A673 (cell line): ENCODE measurements around the gene RAB3D. TPM values are rescaled to one million over a fixed set of nuclear protein-coding genes. Genes with fewer than 3 reads are reported as not detected.
A peak's percentile ranks its signal among the peaks of the same experiment; 100 is the strongest.
"Not testable (repeated sequence)": the region's sequence is repeated elsewhere in the genome, so short reads cannot be mapped to it uniquely, and the experiment has no call there.

ENCODE experiments used
- BruUV-seq: library from RNA; stranded (reverse); fragments of 400-500 nt; replicated peaks from 2 replicates; lab custom pipeline; 2021; lab: Mats Ljungman, UMichigan
- CTCF ChIA-PET: fragments of 300-600 bp; sonication (Branson Sonifier 250); formaldehyde crosslinking; loops from one replicate; lab custom pipeline; 2022; ENCODE audit warnings: antibody characterized with exemption; lab: Charles Lee
- POLR2A ChIA-PET: fragments of 300-600 bp; sonication (Branson Sonifier 250); formaldehyde crosslinking; loops from one replicate; lab custom pipeline; 2022; ENCODE audit warnings: antibody characterized with exemption; ENCODE audit not compliant: low non-redundant PET; lab: Charles Lee
- DNase-seq: peaks from one replicate; pipeline ENCODE4 v3.0.0-alpha.2; 2015; ENCODE audit warnings: low spot score
- H3K27ac ChIP-seq: fragments of 200-600 bp; sonication (generic); 2 replicates; pipeline ENCODE4 v1.5.1; 2016; ENCODE audit warnings: mixed run types, low read depth, mild to moderate bottlenecking, mixed read lengths, antibody characterized with exemption, low read length; ENCODE audit not compliant: poor library complexity, severe bottlenecking
- H3K27me3 ChIP-seq: fragments of 200-600 bp; sonication (generic); replicated peaks from 2 replicates; pipeline ENCODE4 v1.6.1; 2017; ENCODE audit warnings: mixed run types, low read depth, mild to moderate bottlenecking, mixed read lengths, antibody characterized with exemption, low read length; ENCODE audit not compliant: insufficient read depth, poor library complexity
- H3K36me3 ChIP-seq: fragments of 200-600 bp; sonication (generic); 2 replicates; pipeline ENCODE4 v1.6.1; 2016; ENCODE audit warnings: mixed run types, mild to moderate bottlenecking, mixed read lengths, antibody characterized with exemption, low read length; ENCODE audit not compliant: insufficient read depth, poor library complexity, severe bottlenecking
- H3K4me1 ChIP-seq: fragments of 200-600 bp; sonication (generic); 2 replicates; pipeline ENCODE4 v1.6.1; 2017; ENCODE audit warnings: mixed run types, mild to moderate bottlenecking, mixed read lengths, antibody characterized with exemption, low read length; ENCODE audit not compliant: insufficient read depth, poor library complexity, severe bottlenecking
- H3K4me3 ChIP-seq: fragments of 200-600 bp; sonication (generic); 2 replicates; pipeline ENCODE4 v1.5.1; 2016; ENCODE audit warnings: low read depth, mixed run types, mild to moderate bottlenecking, mixed read lengths, low read length; ENCODE audit not compliant: poor library complexity, severe bottlenecking
- H3K9me3 ChIP-seq: fragments of 200-600 bp; sonication (generic); 2 replicates; pipeline ENCODE4 v1.6.1; 2016; ENCODE audit warnings: mixed run types, low read depth, mild to moderate bottlenecking, mixed read lengths, antibody characterized with exemption, low read length; ENCODE audit not compliant: poor library complexity, severe bottlenecking
- CTCF ChIP-seq: fragments of 300-800, 200-600 bp; sonication (generic); conservative IDR thresholded peaks from 2 replicates; pipeline ENCODE4 v1.5.1; 2017; ENCODE audit warnings: low read depth, mild to moderate bottlenecking, antibody characterized with exemption, low read length, moderate library complexity, mixed read lengths
- EZH2 ChIP-seq: fragments of 200-600 bp; sonication (generic); IDR thresholded peaks from 2 replicates; pipeline ENCODE4 v1.6.1; 2017; ENCODE audit warnings: borderline replicate concordance, low read depth, mild to moderate bottlenecking, mixed read lengths, antibody characterized with exemption, low read length; ENCODE audit not compliant: poor library complexity, severe bottlenecking
- intact Hi-C: fragments of 100-400 bp; cut with micrococcal nuclease; formaldehyde crosslinking; loops from one replicate; pipeline ENCODE4 v1.10.0; 2022; ENCODE audit not compliant: unreplicated experiment
- total RNA-seq: library from RNA; stranded (reverse); gene quantifications from 2 replicates; pipeline ENCODE4 v1.2.3, GENCODE V29; 2021

RAB3D gene
- total RNA-seq, 1 experiment from 2014 or later, result 25.4 TPM

DNA sequence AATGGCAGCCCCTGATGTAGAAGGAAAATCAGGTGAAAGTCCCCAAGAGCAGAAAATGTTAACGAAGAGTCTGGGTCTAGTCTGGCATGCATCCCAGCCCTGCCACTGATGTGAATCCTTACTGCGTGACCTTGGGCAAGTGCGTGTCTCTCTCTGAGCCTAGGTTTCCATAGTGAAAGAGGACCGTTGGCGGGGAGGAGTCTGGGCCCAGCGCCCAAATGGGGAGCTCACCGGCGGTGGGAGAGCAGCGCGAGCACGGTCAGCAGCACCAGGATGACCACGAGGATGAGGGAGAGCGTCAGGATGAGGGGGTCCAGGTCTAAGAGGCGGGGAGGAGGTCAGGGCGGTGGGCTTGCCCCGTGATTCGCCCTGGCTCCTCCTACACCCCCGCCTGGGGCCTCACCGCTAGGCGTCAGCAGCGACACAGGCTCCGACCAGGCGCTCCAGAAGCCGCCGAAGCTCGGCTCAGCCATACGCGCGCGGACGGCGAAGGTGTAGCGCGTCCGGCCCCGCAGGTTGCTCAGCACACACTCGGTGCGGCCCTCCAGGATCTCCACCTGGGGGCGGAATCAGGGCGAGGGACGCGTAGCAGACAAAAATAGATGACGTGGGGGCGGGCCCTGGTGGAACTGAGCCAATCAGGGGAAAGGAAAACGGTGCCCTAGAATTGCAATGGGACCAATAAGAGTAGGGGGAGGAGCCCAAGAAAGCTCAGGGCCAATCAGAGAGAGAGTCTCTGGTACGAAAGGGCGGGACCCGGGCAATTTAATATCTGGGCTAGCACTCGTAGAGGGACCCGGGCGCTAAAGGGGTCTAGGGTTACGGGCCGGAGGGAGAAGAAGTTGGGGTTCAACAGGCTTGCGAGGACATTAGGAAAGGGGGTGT, 41.4 kb upstream of the RAB3D start:
- ChIA-PET CTCF (interaction anchor here (0.6 to 1.5 kb wide), 16 partner anchors 11 to 255 kb away, joined by 3 to 14 read pairs (median 3); partner anchors contain the start of genes CCDC159, ODAD3, PRKCSH and RAB3D), POLR2A (interaction anchor here (0.6 to 0.7 kb wide), 4 partner anchors 8 to 49 kb away, joined by 3 to 6 read pairs (median 4); no protein-coding TSS in a partner anchor)
- H3K4me1 ChIP-seq, result peaks cover 26% of the 10 kb centered on the region
- DNase-seq, result peak; percentile 99
- H3K27ac ChIP-seq, result peak overlapping the region; percentile 34
- H3K9me3 ChIP-seq, result no peaks in the 10 kb centered on the region
- no peaks in the 10 kb centered on the region for H3K27me3 ChIP-seq
- no TSS peak for BruUV-seq
- TF ChIP-seq EZH2 (no peak), CTCF (peak; percentile 83)
- intact Hi-C loops, result loop anchor here (5.0 kb wide), 2 partner anchors 56 to 89 kb away; partner anchors contain the start of genes ODAD3 and PRKCSH
- peak overlapping the region; percentile 53 for H3K4me3 ChIP-seq
- H3K36me3 ChIP-seq, result no peaks in the 10 kb centered on the region

DNA sequence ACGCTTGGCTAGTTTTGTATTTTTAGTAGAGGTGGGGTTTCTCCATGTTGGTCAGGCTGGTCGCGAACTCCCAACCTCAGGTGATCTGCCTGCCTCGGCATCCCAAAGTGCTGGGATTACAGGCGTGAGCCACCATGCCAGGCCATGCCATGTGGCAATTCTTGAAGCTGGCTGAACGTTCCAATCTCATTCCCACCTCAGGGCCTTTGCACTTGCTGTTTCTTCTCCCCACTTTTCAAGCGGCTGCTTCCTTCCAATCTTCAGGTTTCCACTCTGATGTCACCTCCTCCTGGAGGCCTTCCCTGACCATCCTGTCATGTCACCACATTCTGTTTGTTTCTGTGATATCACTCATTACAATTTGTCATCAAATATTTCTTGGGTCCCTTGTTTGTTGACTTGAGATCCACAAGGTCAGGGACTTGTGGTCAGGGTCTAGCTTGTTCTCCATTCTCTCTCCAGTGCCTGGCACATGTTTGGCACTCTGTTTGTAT, 40.4 kb upstream of the RAB3D start:
- Histone ChIP-seq H3K36me3 (no peaks in the 10 kb centered on the region), H3K27me3 (no peaks in the 10 kb centered on the region), H3K9me3 (no peaks in the 10 kb centered on the region), H3K4me1 (peaks cover 33% of the 10 kb centered on the region), H3K4me3 (no peak overlapping the region), H3K27ac (no peak overlapping the region)
- TF ChIP-seq EZH2, result no peak
- no peak for TF ChIP-seq CTCF
- POLR2A ChIA-PET, result no interaction called here
- CTCF ChIA-PET, result interaction anchor here (0.7 kb wide), 1 partner anchor 433 kb away, joined by 6 read pairs; no protein-coding TSS in a partner anchor
- BruUV-seq, result TSS peak; percentile 54
- DNase-seq, result no peak
- intact Hi-C loops, result loop anchor here (5.0 kb wide), 2 partner anchors 57 to 88 kb away; partner anchors contain the start of genes ODAD3 and PRKCSH

- POLR2A ChIA-PET, BruUV-seq, DNase-seq, H3K27me3 ChIP-seq, intact Hi-C loops, H3K9me3 ChIP-seq, H3K36me3 ChIP-seq, H3K27ac ChIP-seq, H3K4me3 ChIP-seq: not testable (repeated sequence)
- H3K4me1 ChIP-seq, result peaks cover 32% of the 10 kb centered on the region
- CTCF ChIA-PET, result interaction anchor here (0.7 kb wide), 1 partner anchor 432 kb away, joined by 6 read pairs; no protein-coding TSS in a partner anchor
Measured at GRCh38 chr19:11379269-11379845, 39.9 kb upstream of the RAB3D start.
